ENCODE results near the gene NOL6. TPM values are rescaled to one million over a fixed set of nuclear protein-coding genes. Genes with fewer than 3 reads are reported as not detected.

NOL6 gene
- total RNA-seq, 1 experiment from 2014 or later: 64.4 TPM

DNA sequence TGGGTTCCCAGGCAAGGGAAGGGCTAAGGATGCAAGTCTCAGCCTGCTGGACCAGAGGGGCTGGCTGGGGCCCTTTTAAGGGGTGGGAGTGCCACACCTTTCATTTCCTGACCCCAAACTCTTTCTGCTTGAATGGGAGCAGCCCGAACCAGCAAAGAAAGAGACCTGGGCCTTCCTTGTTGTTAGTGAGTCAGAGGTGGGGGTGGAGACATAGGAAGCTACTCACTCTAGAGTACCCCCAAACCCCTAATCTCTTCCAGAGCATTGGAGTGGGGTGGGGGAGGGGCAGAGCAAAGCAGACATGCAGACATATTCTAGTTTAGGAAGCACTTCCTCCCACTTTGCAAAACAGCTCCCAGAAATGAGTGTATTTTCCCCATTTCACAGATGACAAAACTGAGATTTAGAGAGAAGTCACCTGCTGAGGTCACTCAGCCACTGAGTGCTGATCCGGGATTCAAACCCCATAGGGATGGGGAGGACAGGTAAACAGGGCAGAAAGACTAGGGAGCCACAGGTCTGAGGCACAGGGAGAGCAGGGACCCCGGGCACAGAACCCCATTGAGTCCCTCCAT lies 20.4 kb downstream of the NOL6 start:
- no peak overlapping the region for H3K56ac ChIP-seq (ENCODE audit: insufficient read length, low read depth, low read length)
- no peak overlapping the region for H2BK12ac ChIP-seq (ENCODE audit: insufficient read length, low read depth, low read length)
- H3K4me3 Mint-ChIP-seq: no peak overlapping the region
- H3K4me1 ChIP-seq (ENCODE audit: insufficient read depth, low read length): no peaks in the 10 kb centered on the region
- H3K23me2 ChIP-seq (ENCODE audit: insufficient read length, low read depth, low read length, poor library complexity, severe bottlenecking): no peaks in the 10 kb centered on the region
- no peak overlapping the region for H2BK5ac ChIP-seq (ENCODE audit: insufficient read length, low read length)
- no peak overlapping the region for H4K5ac ChIP-seq (ENCODE audit: insufficient read length, low read depth, low read length)
- H3T11ph ChIP-seq (ENCODE audit: low read length): no peak overlapping the region
- H3K9me3 Mint-ChIP-seq: no peaks in the 10 kb centered on the region
- no peak overlapping the region for H3K27ac ChIP-seq (ENCODE audit: insufficient read length, low read depth, low read length)
- TF ChIP-seq CTCF (conservative IDR thresholded peaks at IDR 0.05): no peak
- peaks cover 15% of the 10 kb centered on the region for H3K27me3 Mint-ChIP-seq (ENCODE audit: low read depth)
- H3K23ac ChIP-seq (ENCODE audit: insufficient read length, low read depth, low read length): no peak overlapping the region
- H3K9ac ChIP-seq (ENCODE audit: extremely low read depth, insufficient read length, low read length): no peak overlapping the region
- DNase-seq: no peak
- no peak overlapping the region for H2AFZ ChIP-seq (ENCODE audit: low read length)
- H4K20me1 ChIP-seq (ENCODE audit: control insufficient read depth, insufficient read depth, insufficient read length): no peaks in the 10 kb centered on the region
- H3K9me3 ChIP-seq (ENCODE audit: control insufficient read depth, low read depth, low read length): no peaks in the 10 kb centered on the region
- H3K4me1 Mint-ChIP-seq: peaks cover 10 to 14% of the 10 kb centered on the region in 2 experiments
- no CpG with 5 or more reads among the region's 3 CpGs for WGBS (ENCODE audit: extremely low coverage, insufficient read length, low lambda C conversion rate)
- no peaks in the 10 kb centered on the region for H3K36me3 Mint-ChIP-seq (ENCODE audit: insufficient read depth in 1 of 3, low read depth in 3 of 3)
- no peak overlapping the region for H4K8ac ChIP-seq (replicated peaks; ENCODE audit: insufficient read length, low read depth, low read length)
- H2BK15ac ChIP-seq (ENCODE audit: low read depth, low read length): no peak overlapping the region
- H2BK120ac ChIP-seq (ENCODE audit: low read depth, low read length, poor library complexity, severe bottlenecking): no peak overlapping the region
- no peaks in the 10 kb centered on the region for H3K79me1 ChIP-seq (ENCODE audit: insufficient read depth, low read depth, low read length, poor library complexity, severe bottlenecking)
- H4K91ac ChIP-seq (ENCODE audit: insufficient read length, low read depth, low read length): no peak overlapping the region
- no peak overlapping the region for H3K4ac ChIP-seq (ENCODE audit: low read depth, low read length)
- peak overlapping the region; percentile 16 for H3K18ac ChIP-seq (ENCODE audit: insufficient read length, low read depth, low read length)
- H3K27ac Mint-ChIP-seq: no peak overlapping the region; a peak in 1 of 7 replicates
- no peak overlapping the region for H2BK20ac ChIP-seq (ENCODE audit: low read depth, low read length, poor library complexity, severe bottlenecking)
- H3K14ac ChIP-seq (ENCODE audit: insufficient read depth, low read length): 0 out of 2 replicates have a peak overlapping the region, but pooled peaks have one; percentile 67
- no peaks in the 10 kb centered on the region for H3K27me3 ChIP-seq (ENCODE audit: insufficient read depth, low read length)
- no peaks in the 10 kb centered on the region for H3K79me2 ChIP-seq (ENCODE audit: insufficient read depth, low read length)
- no peak overlapping the region for H2AK5ac ChIP-seq (ENCODE audit: insufficient read length, low read length)
- H3K4me2 ChIP-seq (ENCODE audit: insufficient read depth, insufficient read length, low read length): no peak overlapping the region

All from H9 (cell line).